Breast epithelium (tissue), 3 donors: ENCODE data around the gene CLEC4A.

ENCODE experiments used
- CTCF ChIP-seq, 3 donors: fragments of 450-650 bp; IDR thresholded peaks; one replicate each; pipeline ENCODE4 v1.5.1; 2016 to 2017; ENCODE audit warnings: antibody characterized with exemption in 3 of 3, mild to moderate bottlenecking in 3 of 3, moderate library complexity in 3 of 3
- POLR2A ChIP-seq: fragments of 450-650 bp; IDR thresholded peaks from one replicate; pipeline ENCODE4 v1.6.1; 2016; ENCODE audit warnings: antibody characterized with exemption, mild to moderate bottlenecking, moderate library complexity
- POLR2AphosphoS5 ChIP-seq, 3 donors: sonication (generic); formaldehyde crosslinking; IDR thresholded peaks; one replicate each; pipeline ENCODE4 v1.6.1; 2017; ENCODE audit warnings: antibody characterized with exemption in 3 of 3

DNA sequence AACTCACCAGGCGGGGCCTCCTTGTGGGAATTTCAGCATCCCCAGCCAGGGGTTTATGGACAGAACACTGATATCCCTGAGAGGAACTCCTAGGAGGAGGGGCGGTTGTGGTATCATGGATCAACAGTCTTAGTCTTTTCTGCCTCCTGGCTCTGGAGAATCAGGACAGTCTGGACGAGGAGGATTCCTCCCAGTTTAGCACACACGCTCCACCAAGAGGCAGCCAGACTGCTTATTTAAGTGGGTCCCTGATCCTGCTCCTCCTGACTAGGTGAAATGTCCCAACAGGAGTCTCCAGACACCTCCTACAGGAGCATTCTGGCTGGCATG is 23.0 kb downstream of the CLEC4A start:
- no peak for TF ChIP-seq CTCF (IDR thresholded peaks at IDR 0.05)
- TF ChIP-seq POLR2A: no peak
- no peak for TF ChIP-seq POLR2AphosphoS5 (IDR thresholded peaks at IDR 0.05)
